ENCODE measurements around the gene CHSY3. TPM values are rescaled to one million over a fixed set of nuclear protein-coding genes. Genes with fewer than 3 reads are reported as not detected.

The CHSY3 gene
- total and polyA plus RNA-seq, 4 donors: 0.40 to 7.7 (median 2.1) TPM

DNA sequence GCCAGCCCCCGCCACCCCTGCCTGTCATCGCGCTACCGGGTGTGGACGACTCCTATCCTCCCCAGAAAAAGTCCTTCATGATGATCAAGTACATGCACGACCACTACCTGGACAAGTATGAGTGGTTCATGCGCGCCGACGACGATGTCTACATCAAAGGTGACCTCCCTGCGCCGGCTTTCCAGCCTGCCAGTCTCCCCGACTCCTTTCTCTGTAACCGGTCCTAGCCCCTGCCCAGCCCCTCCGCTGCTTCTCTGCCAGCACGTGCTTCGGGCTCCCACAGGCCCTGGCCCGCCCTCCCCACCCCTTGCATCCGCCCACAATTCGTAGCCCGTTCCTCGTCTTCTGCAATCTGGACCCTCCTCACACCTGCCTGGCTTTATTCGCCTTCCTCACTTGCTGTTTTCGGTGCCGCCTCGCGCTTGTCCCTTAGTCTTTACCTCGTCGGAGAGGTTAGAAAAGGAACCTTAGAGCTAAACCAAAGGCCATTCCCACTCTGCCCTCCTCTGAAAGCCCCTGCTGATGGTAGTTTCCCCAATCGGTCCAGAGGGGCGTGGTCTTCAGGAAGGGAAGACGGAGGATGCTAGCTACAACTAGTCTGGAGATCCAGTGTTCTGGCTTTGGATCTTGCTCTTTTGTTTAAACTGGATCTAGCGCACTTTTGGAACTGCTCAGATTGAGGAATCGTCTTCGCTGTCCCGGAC is 1.4 kb downstream of the CHSY3 start:
- Histone ChIP-seq H3K27me3 (ENCODE audit: control insufficient read depth in 4 of 4, insufficient read depth in 4 of 4, low read length in 3 of 4) (no peaks in the 10 kb centered on the region), H3K4me3 (ENCODE audit: low read depth in 1 of 3, low read length in 3 of 3) (peak overlapping the region; percentile 58 to 96 (median 86)), H3K4me1 (ENCODE audit: control insufficient read depth in 4 of 4, insufficient read depth in 4 of 4, low read length in 3 of 4) (peaks cover 2 to 25% (median 18%) of the 10 kb centered on the region in 4 donors), H3K36me3 (ENCODE audit: control insufficient read depth in 4 of 4, insufficient read depth in 3 of 4, low read depth in 1 of 4, low read length in 3 of 4) (no peaks in the 10 kb centered on the region), H3K9me3 (ENCODE audit: control insufficient read depth in 4 of 4, low read length in 3 of 4) (no peaks in the 10 kb centered on the region), H3K9ac (ENCODE audit: low read depth in 1 of 2, low read length in 2 of 2) (no peak overlapping the region), H3K27ac (ENCODE audit: low read depth in 1 of 2, low read length in 2 of 2) (no peak overlapping the region)
- no peak for DNase-seq (ENCODE audit: low spot score)
- TF ChIP-seq JUND (IDR thresholded peaks at IDR 0.05) (no peak), NR2F2 (IDR thresholded peaks at IDR 0.05) (no peak), RAD21 (IDR thresholded peaks at IDR 0.05) (no peak), GABPA (IDR thresholded peaks at IDR 0.05 in 1 of 2, conservative IDR thresholded peaks at IDR 0.05 in 1 of 2) (no peak), FOXA2 (IDR thresholded peaks at IDR 0.05) (no peak)
- TF ChIP-seq, protein P1, sequence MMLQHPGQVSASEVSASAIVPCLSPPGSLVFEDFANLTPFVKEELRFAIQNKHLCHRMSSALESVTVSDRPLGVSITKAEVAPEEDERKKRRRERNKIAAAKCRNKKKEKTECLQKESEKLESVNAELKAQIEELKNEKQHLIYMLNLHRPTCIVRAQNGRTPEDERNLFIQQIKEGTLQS (IDR thresholded peaks at IDR 0.05): no peak
- TF ChIP-seq, protein P2, sequence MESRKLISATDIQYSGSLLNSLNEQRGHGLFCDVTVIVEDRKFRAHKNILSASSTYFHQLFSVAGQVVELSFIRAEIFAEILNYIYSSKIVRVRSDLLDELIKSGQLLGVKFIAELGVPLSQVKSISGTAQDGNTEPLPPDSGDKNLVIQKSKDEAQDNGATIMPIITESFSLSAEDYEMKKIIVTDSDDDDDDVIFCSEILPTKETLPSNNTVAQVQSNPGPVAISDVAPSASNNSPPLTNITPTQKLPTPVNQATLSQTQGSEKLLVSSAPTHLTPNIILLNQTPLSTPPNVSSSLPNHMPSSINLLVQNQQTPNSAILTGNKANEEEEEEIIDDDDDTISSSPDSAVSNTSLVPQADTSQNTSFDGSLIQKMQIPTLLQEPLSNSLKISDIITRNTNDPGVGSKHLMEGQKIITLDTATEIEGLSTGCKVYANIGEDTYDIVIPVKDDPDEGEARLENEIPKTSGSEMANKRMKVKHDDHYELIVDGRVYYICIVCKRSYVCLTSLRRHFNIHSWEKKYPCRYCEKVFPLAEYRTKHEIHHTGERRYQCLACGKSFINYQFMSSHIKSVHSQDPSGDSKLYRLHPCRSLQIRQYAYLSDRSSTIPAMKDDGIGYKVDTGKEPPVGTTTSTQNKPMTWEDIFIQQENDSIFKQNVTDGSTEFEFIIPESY (IDR thresholded peaks at IDR 0.05): no peak
- TF ChIP-seq, protein P3, sequence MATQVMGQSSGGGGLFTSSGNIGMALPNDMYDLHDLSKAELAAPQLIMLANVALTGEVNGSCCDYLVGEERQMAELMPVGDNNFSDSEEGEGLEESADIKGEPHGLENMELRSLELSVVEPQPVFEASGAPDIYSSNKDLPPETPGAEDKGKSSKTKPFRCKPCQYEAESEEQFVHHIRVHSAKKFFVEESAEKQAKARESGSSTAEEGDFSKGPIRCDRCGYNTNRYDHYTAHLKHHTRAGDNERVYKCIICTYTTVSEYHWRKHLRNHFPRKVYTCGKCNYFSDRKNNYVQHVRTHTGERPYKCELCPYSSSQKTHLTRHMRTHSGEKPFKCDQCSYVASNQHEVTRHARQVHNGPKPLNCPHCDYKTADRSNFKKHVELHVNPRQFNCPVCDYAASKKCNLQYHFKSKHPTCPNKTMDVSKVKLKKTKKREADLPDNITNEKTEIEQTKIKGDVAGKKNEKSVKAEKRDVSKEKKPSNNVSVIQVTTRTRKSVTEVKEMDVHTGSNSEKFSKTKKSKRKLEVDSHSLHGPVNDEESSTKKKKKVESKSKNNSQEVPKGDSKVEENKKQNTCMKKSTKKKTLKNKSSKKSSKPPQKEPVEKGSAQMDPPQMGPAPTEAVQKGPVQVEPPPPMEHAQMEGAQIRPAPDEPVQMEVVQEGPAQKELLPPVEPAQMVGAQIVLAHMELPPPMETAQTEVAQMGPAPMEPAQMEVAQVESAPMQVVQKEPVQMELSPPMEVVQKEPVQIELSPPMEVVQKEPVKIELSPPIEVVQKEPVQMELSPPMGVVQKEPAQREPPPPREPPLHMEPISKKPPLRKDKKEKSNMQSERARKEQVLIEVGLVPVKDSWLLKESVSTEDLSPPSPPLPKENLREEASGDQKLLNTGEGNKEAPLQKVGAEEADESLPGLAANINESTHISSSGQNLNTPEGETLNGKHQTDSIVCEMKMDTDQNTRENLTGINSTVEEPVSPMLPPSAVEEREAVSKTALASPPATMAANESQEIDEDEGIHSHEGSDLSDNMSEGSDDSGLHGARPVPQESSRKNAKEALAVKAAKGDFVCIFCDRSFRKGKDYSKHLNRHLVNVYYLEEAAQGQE (IDR thresholded peaks at IDR 0.05): no peak
- TF ChIP-seq, protein P4, sequence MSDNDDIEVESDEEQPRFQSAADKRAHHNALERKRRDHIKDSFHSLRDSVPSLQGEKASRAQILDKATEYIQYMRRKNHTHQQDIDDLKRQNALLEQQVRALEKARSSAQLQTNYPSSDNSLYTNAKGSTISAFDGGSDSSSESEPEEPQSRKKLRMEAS (IDR thresholded peaks at IDR 0.05): no peak
- WGBS: 2% methylated on average over 37 of the region's 37 CpGs

DNA sequence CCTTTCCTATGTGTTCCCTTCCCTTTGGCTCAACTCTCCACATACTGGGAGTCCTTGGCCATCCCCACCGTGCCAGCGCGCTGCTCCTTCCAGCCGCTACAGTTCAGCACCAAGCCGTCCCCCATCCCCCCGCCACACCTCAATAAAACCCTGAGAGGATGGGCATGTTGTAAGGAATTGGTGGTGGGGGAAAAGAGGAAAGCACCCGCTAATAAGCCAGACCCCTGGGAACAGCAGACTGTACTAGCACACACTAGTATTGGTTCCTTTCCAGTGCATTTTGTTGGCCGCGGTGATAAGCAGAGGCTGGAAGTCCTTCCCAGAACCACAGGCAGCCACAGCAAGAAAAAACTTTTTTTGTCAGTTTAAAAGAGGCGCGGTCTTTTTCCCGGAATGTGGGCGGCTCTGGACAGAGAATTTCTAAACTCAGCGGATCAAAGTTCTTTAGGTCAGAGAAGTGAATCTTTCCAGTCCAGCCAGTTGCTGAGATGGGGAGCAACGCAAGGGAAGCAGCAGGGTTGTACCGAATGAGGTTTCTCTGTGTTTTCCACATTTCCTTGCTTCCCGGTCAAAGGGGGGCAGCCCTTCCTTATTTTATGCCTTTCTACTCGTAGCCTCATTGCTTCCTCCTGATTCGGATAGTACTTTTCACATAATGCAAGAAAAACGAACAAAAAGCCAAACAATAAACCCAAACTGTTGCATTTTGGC is 2.1 kb downstream of the CHSY3 start:
- Histone ChIP-seq H3K9ac (ENCODE audit: low read depth in 1 of 2, low read length in 2 of 2) (no peak overlapping the region), H3K4me1 (ENCODE audit: control insufficient read depth in 4 of 4, insufficient read depth in 4 of 4, low read length in 3 of 4) (peaks cover 2 to 25% (median 18%) of the 10 kb centered on the region in 4 donors), H3K36me3 (ENCODE audit: control insufficient read depth in 4 of 4, insufficient read depth in 3 of 4, low read depth in 1 of 4, low read length in 3 of 4) (no peaks in the 10 kb centered on the region), H3K9me3 (ENCODE audit: control insufficient read depth in 4 of 4, low read length in 3 of 4) (no peaks in the 10 kb centered on the region), H3K27ac (ENCODE audit: low read depth in 1 of 2, low read length in 2 of 2) (peak overlapping the region; percentile 1 to 20), H3K27me3 (ENCODE audit: control insufficient read depth in 4 of 4, insufficient read depth in 4 of 4, low read length in 3 of 4) (no peaks in the 10 kb centered on the region), H3K4me3 (ENCODE audit: low read depth in 1 of 3, low read length in 3 of 3) (peak overlapping the region; percentile 58 to 96 (median 86))
- 6% methylated on average over 20 of the region's 20 CpGs for WGBS
- no peak for DNase-seq (ENCODE audit: low spot score)
- TF ChIP-seq RAD21 (IDR thresholded peaks at IDR 0.05): peak; percentile 54 to 59
- peak; percentile 80 for TF ChIP-seq SP1 (IDR thresholded peaks at IDR 0.05)
- peak; percentile 70 for TF ChIP-seq TAF1 (conservative IDR thresholded peaks at IDR 0.05)
- TF ChIP-seq, protein P3 (IDR thresholded peaks at IDR 0.05): peak; percentile 75
- TF ChIP-seq, protein P1 (IDR thresholded peaks at IDR 0.05): no peak
- TF ChIP-seq, protein P5, sequence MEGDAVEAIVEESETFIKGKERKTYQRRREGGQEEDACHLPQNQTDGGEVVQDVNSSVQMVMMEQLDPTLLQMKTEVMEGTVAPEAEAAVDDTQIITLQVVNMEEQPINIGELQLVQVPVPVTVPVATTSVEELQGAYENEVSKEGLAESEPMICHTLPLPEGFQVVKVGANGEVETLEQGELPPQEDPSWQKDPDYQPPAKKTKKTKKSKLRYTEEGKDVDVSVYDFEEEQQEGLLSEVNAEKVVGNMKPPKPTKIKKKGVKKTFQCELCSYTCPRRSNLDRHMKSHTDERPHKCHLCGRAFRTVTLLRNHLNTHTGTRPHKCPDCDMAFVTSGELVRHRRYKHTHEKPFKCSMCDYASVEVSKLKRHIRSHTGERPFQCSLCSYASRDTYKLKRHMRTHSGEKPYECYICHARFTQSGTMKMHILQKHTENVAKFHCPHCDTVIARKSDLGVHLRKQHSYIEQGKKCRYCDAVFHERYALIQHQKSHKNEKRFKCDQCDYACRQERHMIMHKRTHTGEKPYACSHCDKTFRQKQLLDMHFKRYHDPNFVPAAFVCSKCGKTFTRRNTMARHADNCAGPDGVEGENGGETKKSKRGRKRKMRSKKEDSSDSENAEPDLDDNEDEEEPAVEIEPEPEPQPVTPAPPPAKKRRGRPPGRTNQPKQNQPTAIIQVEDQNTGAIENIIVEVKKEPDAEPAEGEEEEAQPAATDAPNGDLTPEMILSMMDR (IDR thresholded peaks at IDR 0.05; ENCODE audit: low read depth, low read length, missing input control): no peak
- no peak for TF ChIP-seq FOXA2 (IDR thresholded peaks at IDR 0.05)
- TF ChIP-seq, protein P4 (IDR thresholded peaks at IDR 0.05): peak; percentile 70
- peak; percentile 89 to 90 for TF ChIP-seq HNF4A (conservative IDR thresholded peaks at IDR 0.05)
- peak in 1 of 2 donors; percentile 27 for TF ChIP-seq GABPA (IDR thresholded peaks at IDR 0.05 in 1 of 2, conservative IDR thresholded peaks at IDR 0.05 in 1 of 2)
- peak; percentile 26 to 72 for TF ChIP-seq EGR1 (IDR thresholded peaks at IDR 0.05; ENCODE audit: low read depth in 2 of 2)
- TF ChIP-seq NR2F2 (IDR thresholded peaks at IDR 0.05): peak; percentile 72
- TF ChIP-seq YY1 (IDR thresholded peaks at IDR 0.05): peak; percentile 68
- peak; percentile 83 to 88 for TF ChIP-seq RXRA (IDR thresholded peaks at IDR 0.05)
- TF ChIP-seq FOXA1 (IDR thresholded peaks at IDR 0.05): no peak

All from liver (tissue), 9 donors.